NCI-H345 treated with DMSO at 0.1 percent for 48 hours (cell line): ENCODE data around the gene LDB2.

Experiments used
- DNase-seq: peaks from one replicate; lab custom pipeline; 2025; ENCODE audit not compliant: unreplicated experiment; lab: John Stamatoyannopoulos, UW

Gene LDB2

DNA sequence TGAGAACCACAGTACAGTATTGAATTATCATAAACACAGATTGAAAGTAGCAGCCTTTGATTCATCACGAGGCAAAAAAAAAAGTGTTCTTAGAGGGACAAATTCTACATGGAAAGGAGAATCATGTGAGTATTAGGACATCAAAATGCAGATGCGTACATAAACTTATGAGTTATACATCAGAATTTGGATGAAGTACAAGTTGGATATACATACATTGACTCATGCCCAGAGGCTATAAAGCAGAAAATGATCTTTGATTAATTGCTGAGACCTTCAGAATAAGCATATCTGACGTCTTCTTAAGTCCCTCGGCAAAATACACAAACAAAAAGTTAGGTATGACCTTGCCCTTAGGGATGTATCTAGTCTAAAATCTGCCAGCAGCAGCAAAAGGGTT, 206.4 kb downstream of the LDB2 start:
- no peak for DNase-seq

DNA sequence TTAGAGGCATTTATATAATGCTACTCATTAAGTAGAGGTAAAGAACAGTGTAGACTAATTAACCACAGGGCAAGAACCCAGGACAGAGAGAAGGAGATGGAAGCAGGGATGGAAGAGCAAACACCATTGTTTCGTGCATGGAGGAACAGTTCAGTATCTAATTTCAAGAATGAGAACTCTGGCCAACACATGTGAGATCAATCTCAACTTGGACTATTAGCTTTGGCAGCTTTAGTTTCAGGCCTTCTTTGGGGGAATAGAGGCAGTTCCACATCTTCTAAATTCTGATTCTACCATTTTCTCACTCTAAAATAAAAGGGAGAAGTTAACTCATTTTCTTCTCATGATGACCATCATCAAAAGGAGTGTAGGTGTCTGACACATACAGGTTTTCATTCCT, 207.0 kb downstream of the LDB2 start:
- no peak for DNase-seq

DNA sequence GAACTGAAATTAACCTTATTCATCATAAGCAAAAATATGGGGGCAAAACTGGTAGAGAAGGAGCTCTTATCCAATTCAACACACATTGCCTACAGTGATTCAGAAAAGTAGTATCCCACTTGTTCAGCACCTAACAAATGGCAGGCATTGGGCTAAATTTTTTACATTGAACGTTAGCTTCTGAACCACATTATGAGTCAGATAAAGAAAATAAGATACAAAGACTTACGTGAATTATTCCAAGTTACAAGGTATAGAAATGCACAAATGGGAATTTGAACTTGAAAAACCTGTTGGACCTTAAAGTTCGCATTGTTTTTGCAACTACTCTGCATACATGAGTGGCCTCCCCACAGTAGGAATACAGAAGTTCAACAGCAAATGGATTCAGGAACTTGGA, 210.6 kb downstream of the LDB2 start:
- no peak for DNase-seq

DNA sequence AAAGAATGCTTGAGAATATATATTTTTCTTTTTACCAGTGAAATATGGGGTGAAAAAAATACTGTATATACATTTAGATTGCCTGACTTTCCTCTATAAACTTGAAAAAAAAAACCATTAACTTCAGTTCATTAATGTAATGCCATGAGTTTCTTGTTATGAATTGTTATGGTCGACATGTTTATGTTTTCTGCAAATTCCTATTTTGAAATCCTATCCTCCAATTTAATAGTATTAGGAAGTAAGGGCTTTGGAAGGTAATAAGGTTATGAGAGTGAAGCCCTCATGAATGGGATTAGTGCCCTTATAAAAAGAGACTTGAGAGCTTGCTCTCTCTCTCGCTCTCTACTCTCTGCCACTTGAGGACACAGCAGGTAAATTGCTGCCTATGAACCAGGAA, 211.4 kb downstream of the LDB2 start:
- no peak for DNase-seq

DNA sequence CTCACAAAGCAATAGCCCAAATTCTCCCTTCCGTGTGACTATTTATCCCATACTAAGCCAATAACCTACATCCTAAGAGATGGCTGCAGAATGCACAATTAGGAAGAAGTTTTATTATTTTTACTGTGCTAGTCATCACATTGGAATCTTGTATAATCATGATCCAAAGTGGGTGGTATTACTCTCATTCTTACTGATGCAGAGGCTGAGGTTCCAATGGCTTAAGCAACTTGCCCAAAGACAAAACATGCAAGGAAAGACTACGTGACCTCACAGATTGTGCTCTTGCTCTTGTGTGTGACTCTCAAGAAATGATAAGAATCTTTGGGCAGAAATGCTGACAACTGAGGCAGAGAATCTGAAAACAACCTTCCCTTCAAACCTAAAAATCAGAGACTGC, 212.2 kb downstream of the LDB2 start:
- no peak for DNase-seq

DNA sequence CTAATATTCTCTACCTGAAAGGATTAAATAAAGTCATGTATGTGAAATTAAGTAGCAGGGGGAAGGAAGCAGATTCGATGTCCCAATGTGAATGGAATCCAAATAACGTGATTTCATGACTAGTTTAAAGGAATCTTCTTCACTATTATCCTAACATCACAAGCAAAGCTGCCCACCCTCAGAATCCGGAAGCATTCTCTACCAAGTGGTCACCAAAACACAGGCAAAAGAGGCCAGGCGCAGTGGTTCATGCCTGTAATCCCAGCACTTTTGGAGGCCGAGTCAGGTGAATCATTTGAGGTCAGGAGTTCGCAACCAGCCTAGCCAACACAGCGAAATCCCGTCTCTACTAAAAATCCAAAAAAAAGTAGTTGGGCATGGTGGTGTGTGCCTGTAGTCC, 212.9 kb downstream of the LDB2 start:
- no peak for DNase-seq

DNA sequence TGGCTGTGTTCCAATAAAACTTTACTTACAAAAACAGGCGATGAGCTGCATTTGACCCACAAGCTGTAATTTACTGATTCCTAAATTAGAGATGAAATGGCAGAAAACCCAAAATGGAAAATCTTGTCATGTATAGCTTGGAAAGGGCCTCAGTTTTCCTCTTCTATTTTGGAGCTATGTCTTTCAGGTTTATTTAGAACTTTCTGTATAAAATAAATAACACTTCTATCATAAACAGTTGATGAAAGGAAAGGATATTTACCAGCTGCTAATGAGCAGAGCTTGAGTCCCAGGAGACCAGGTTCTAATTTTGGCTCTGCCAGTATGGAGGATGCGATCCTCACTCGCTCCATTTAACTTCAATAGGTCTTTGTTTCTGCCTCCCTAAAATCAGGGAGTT, 213.5 kb downstream of the LDB2 start:
- no peak for DNase-seq

DNA sequence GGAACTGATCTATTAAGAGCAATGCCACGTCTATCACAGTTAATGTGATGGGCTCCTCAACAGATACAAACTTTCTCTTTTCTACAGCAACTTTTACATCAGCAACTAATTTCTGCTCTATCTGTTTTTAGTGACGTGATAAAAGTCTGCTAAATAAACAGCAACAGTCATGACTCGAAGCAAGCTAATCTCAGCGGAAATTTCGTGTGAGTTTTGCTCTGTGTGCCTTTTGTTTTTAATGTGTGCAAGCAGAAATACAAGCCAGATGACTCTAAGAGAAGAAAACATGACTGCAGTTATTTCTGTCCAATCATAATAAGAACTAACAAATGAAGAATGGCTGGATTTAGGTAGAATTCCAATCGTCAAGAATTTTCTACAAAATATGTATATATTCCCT, 214.3 kb downstream of the LDB2 start:
- no peak for DNase-seq

DNA sequence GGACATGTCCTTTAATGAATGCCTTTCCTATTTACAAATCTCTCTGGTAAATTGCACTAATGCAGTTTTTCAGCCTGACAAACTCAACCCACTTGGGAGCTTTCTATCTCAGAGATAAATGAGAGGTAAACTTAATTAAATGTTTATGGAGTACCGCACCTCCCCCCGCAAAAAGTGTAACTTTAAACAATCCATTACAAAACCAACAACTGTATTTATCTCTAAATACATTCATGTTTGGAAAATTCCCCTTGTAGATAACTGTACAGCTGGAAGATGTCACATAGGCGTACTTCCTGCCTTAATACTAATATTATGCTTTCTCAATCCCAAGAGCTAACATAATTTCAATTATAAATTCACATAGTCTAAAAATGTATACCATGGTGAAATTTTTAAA, 215.5 kb downstream of the LDB2 start:
- no peak for DNase-seq

DNA sequence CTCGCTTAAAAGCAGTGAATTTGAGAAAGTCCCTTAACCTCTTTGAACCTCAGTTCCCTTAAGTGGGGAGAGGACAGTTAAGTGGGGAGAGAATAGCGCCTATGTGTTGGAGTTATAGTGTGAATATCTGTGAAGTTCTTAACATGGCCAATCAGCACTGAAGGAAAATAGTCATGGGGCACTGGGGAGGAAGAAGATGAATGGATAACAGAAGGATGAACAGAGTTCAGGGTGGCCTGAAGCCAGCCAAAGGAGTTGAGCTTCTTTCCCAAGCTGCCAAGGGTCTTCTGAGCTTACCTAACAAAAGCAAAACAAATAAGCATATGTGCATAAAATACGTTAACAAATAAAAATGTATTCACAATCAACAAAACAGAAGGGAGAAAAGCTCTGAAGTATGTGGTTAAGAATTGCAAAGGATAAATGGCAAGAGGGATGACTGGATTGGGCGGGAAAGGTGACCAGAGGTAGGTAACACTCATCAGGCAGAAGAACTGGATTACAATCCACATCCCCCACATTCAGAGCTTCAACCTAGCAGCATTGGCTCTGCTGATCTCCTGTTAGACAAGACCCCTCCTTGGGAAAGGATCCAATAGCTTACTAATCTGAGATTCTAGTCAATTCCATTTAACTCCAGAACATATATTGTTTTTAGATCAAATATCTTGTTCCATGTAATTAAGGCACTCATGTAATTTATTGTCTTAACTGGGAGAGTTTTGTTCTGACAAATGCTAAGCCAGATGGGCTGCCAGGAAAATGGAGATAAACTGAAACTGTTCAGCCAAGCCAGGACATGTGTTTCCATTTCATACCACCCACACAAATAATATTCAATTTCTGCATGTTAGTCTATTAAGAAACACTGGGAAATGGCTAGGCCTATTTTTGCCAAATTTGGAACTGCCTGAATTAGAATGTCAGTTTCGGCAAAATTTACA, 221.2 kb downstream of the LDB2 start:
- DNase-seq, result no peak

DNA sequence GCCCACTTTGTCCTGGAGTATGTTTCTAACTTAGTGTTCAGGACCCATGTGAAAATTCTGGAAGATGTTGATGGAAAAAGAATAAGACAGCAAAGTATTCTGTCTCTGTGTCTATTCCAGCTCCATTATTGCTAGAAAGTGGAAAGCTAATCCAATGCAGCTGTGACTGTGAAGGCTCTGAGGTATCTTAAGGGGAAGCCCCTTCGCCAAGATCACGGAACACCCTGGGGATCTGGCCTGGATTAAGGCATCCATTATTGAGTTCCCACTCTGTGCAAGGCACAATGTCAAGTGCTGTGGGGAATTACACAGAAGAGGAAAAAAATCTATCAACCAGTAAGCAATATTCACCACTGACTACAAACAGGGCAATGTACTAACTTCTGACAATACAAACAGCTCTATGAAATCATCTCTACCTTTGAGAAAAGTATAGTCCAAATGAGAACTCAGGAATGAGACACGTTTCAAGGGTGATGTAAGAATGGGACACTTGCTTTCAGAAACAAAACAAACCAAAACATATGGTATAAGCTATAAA, 222.1 kb downstream of the LDB2 start:
- no peak for DNase-seq

DNA sequence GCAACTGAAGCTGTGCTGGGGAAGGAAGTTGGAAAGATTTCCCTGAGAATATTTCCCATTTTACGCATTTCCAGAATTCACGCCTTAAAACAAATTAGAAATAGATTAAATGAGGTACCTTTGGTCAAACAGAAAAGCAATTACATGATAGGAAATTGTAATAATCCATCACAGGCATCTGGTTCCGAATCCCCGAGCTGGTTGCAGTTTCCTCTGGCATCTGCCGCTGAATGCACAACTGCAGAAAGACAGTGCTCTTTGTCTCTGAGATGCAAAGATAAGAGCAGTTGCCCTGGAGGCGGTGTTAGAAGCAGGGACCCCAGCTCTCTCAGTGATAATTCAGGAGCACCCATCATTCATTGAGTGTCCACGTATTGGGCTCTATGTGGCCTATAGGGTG, 224.4 kb downstream of the LDB2 start:
- no peak for DNase-seq

DNA sequence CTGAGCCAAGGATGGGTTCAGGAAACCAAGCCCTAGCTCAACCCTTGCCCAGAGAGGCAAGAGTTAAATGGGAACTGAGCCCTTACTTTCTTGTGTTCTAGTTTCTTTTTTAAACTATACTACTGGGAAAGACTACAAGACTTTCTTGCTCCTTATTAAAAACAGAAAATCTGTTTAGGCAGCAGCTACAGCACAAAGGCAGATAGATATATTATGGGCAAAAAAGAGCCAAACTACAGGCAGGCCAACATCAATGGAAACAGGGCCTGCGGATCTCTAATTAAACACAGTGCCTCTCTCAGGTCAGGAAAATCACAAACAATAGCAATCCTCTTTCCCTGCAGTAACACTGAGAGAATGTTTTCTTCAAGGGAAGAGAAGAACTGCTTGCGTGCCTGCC, 226.0 kb downstream of the LDB2 start:
- DNase-seq, result no peak

DNA sequence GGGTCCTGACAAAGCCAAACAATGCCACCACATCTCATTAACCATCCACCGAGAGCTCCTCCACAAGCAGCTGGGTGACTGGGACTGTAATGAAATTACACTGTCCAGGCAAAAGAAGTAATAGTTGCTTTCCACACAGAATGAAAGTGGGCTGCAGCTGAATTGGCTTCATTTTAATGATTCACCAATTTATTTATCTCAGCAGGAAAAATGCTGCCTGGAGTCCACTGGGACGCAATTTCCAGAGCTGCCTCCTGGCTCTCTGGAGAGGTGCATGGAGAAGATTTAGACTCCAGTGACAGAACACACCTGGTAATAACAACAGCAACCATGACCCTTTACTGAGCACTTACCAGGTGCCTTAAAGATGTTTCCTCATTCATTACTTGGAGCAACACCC, 226.7 kb downstream of the LDB2 start:
- no peak for DNase-seq

DNA sequence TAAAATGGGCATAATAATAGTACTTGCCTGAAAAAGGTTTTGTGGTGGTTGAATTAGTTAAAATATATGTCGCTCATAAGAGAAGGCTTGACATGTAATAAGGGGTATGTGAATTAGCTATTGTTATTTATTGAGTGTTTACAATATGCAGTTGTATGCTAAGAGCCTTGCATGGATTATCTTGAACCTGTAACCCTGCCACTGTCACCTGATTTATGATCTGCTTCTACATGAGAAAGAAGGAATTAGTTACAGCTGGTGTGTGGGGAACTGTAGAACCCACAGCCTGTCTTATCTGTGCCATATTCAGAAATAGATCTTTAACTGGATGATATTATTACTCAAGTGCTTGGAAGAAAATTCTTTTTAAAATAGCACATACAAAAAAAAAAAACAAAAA, 227.7 kb downstream of the LDB2 start:
- no peak for DNase-seq

DNA sequence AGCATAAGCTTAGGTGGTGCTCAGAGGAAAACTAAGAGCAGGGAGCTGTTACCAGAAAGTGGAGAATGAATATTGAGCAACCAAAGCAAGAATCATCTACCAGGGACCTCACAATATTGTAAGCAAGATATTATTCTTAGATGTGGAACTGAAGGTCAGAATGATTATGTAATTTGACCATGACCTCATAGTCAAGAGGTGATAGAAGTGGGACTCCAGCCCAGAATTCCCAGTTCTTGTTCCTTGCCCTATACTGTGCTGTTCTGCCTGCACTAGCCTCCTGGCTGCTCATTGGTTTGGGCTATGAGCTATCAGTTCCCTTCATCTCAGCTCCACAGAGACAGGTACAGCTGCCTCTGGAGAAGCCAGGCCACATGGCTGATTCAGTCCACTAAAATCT, 229.4 kb downstream of the LDB2 start:
- no peak for DNase-seq

DNA sequence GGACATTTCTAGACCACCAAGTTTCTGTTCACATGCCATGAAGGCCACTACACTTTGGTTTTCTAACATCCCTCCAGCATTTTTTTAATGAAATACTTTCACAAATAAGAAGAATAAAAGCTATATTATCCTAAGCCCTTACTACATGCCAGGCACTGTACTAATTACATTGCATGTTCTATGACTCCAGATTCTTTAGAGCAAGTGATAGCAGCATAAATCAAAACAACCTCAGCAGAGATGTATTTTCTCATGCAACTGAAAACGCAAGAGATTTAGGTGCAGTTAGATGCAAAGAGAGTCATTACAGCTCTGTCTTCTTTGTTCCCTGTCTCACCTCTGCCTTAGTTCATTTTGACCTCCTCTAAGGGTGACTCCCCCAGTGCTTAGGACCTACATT, 230.0 kb downstream of the LDB2 start:
- no peak for DNase-seq

DNA sequence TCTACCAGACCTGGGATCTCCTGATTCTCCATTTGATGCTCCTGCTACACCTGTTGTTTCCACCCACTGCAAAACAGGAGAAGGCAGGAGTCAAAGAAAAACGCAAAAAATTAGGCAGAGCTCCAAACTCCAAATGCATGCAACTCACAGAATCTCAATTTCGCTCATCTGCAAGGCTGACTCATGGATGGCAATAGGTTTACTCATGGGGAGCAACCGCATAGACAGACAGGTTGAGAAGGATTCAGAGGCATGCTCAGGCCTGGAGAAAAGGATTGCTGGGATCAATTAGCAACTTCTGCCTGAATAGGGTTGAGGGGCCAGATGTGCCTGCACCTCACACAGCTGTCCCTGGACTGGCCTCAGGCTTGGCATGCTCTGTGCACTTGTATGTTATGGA, 231.0 kb downstream of the LDB2 start:
- DNase-seq, result no peak

DNA sequence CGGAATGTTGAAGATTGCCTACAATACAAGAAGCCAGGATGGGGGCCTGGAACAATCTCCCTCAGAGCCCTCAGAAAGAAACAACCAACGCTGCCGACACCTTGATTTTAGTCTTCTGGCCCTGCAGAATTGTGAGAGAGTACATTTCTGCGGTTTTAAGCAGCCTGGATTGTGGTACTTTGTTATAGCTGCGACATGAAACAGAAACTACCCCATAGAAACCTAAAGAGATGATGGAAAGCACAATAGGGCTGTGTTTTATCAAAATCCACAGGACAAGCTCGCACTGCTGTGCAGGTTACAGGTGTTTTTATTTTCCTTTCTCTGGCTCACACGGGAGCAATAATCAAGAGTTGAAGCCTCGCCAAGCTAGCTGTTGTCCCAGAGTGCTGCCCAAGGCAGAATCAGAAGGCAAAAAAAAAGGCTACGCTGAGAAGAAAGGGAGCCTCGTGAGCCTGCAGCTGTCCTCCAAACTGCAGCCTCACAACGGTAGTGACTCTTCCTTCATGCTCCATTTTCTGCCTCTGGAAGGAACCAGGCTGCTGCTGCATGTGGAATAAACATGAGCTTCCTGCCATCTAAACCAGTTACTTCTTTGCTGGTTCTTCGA, 232.4 kb downstream of the LDB2 start:
- no peak for DNase-seq

DNA sequence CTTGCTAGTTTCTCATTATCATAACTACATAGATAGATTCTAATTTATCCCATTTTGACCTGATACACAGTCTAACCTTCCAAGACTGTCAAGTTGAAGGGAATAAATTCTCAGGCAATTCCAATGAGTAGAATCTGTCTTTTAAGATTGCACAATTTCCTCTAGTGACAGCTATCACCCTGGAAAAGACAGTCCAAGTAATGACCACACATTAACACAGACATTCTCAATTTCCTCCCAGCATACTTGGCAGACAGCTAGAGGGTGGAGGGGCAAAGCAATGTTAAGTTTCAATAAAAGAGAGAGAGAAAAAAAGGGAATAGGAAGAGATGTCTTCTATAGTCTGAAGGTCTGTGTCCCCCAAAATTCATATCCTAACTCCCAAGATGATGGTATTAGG, 234.7 kb downstream of the LDB2 start:
- DNase-seq, result no peak

DNA sequence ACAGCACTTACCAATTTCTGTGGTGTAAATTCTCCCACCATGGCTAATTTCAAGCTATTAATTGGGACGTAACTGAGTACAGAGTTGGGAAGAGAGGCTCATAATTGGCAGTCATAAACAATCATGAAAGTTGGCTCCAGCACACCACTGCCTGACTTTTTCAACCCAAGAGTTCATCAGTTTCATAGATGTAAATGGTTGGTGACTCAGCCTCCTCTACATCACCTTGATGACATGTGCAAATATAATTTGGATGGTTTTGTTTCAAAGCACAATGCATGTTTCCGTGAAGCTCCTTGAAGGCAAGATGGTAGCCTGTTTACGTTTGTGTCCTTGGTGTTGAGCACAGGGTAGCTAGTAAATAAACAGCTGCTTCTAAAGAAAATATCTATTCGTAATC, 235.1 kb downstream of the LDB2 start:
- DNase-seq, result no peak

DNA sequence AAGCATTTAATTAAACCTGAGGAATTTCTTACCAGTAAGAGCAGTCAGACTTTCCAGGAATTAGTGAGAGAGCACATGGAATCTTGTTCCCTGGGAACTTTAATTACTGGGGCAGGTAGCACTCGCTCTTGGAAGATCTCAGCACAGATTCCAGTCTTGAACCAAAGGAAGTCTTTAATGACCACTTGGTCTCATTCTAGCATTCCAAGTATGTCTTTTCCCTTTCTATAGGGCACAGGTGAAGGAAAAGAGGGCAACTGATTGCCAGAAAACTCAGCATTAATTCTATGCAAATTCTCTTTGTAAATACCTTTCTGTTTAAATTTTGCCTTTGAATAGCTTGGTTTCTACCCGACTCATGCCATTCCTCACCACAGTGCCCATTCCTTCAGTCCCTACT, 236.6 kb downstream of the LDB2 start:
- no peak for DNase-seq

DNA sequence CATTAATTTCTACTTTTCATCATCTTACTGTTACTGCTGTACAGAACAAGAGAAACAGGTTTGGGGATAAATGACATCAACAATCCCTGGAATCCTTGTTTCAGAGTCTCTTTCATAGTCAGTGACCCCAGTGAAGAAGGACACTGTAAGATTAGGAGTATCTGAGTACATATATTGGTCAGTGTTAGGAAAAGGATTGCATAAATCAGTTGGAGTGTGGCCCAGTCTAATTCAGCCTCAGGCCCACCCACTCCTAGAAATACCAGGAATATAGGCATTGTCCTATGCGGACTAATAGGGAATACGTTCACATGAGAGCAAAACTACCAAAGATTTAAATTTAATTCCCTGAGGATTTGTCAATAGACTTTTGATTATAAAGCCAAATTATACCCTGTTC, 237.8 kb downstream of the LDB2 start:
- DNase-seq, result no peak
